ENCODE data around the gene ARF3. TPM values are rescaled to one million over a fixed set of nuclear protein-coding genes. Genes with fewer than 3 reads are reported as not detected.

The ARF3 gene
- total and polyA plus RNA-seq, 2 of the 13 experiments (the other 11 are each of a cell fraction or from before 2014, with no cell fraction given): 53.8 to 57.9 TPM

GRCh38 chr12:48998497-48999353, 41.4 kb upstream of the ARF3 start (continued):
- 0 out of 2 replicates have a peak, but pooled peaks have one; percentile 51 for TF ChIP-seq ZNF614 (CRISPR knock-in tag; IDR thresholded peaks at IDR 0.05; ENCODE audit: borderline replicate concordance)
- peak; percentile 95; the same call in 1 of the 2 replicates for TF ChIP-seq KLF15 (CRISPR knock-in tag; IDR thresholded peaks at IDR 0.05; ENCODE audit: borderline replicate concordance)
- peak; percentile 76; the same call in 1 of the 2 replicates for TF ChIP-seq BCL3 (CRISPR knock-in tag; IDR thresholded peaks at IDR 0.05)
- peak; percentile 19; the same call in 1 of the 2 replicates for TF ChIP-seq ZNF3 (CRISPR knock-in tag; IDR thresholded peaks at IDR 0.05)
- TF ChIP-seq ZNF207 (IDR thresholded peaks at IDR 0.05; ENCODE audit: borderline replicate concordance): no peak
- TF ChIP-seq TIGD3 (CRISPR knock-in tag; IDR thresholded peaks at IDR 0.05; ENCODE audit: borderline replicate concordance): 0 out of 2 replicates have a peak, but pooled peaks have one; percentile 66
- peak; percentile 96 for TF ChIP-seq ZNF232 (CRISPR knock-in tag; IDR thresholded peaks at IDR 0.05; ENCODE audit: borderline replicate concordance)
- no peak for TF ChIP-seq KDM3A (CRISPR knock-in tag; IDR thresholded peaks at IDR 0.05; ENCODE audit: low read depth)
- TF ChIP-seq ZNF496 (CRISPR knock-in tag; IDR thresholded peaks at IDR 0.05; ENCODE audit: insufficient replicate concordance): no peak
- TF ChIP-seq ZNF468 (CRISPR knock-in tag; IDR thresholded peaks at IDR 0.05): no peak
- 0 out of 2 replicates have a peak, but pooled peaks have one; percentile 16 for TF ChIP-seq NCOA2 (CRISPR knock-in tag; IDR thresholded peaks at IDR 0.05)
- peak; percentile 69; the same call in 1 of the 2 replicates for TF ChIP-seq ZNF225 (CRISPR knock-in tag; IDR thresholded peaks at IDR 0.05)
- TF ChIP-seq SNAPC5 (CRISPR knock-in tag; IDR thresholded peaks at IDR 0.05; ENCODE audit: borderline replicate concordance): no peak
- TF ChIP-seq FOXP4 (CRISPR knock-in tag; IDR thresholded peaks at IDR 0.05): no peak
- no peak; the same call in 1 of the 2 replicates for TF ChIP-seq ZFP91 (CRISPR knock-in tag; IDR thresholded peaks at IDR 0.05; ENCODE audit: borderline replicate concordance)
- TF ChIP-seq ZNF660 (CRISPR knock-in tag; IDR thresholded peaks at IDR 0.05; ENCODE audit: borderline replicate concordance, low read depth): 0 out of 2 replicates have a peak, but pooled peaks have one; percentile 40
- TF ChIP-seq SATB2 (CRISPR knock-in tag; IDR thresholded peaks at IDR 0.05): peak; percentile 89; the same call in 1 of the 2 replicates
- TF ChIP-seq ZNF292 (CRISPR knock-in tag; IDR thresholded peaks at IDR 0.05; ENCODE audit: borderline replicate concordance, low read depth): no peak
- TF ChIP-seq ZNF772 (CRISPR knock-in tag; IDR thresholded peaks at IDR 0.05): no peak
- TF ChIP-seq ZNF615 (CRISPR knock-in tag; IDR thresholded peaks at IDR 0.05; ENCODE audit: borderline replicate concordance): no peak
- TF ChIP-seq KAT8 (CRISPR knock-in tag; IDR thresholded peaks at IDR 0.05): no peak
- TF ChIP-seq ZNF253 (CRISPR knock-in tag; IDR thresholded peaks at IDR 0.05; ENCODE audit: borderline replicate concordance): peak; percentile 97

Measured in HepG2 (cell line).